IMR-90 (cell line): ENCODE data around the gene XRCC4. TPM values are rescaled to one million over a fixed set of nuclear protein-coding genes. Genes with fewer than 3 reads are reported as not detected.

Experiments
- ATAC-seq: fragments of 200-7000 bp; cut with Tn5 transposase; 2 replicates; pipeline ENCODE4 v1.9.1; 2020; ENCODE audit warnings: low read depth, mild to moderate bottlenecking, moderate library complexity
- BruUV-seq: library from RNA; stranded (reverse); fragments of 400-500 nt; replicated peaks from 2 replicates; lab custom pipeline; 2021; lab: Mats Ljungman, UMichigan
- CTCF ChIA-PET: fragments of 300-600 bp; formaldehyde crosslinking; extraction: SDS; loops from one replicate; lab custom pipeline; 2021; ENCODE audit warnings: antibody characterized with exemption; lab: Yijun Ruan, JAX
- POLR2A ChIA-PET: fragments of 300-600 bp; sonication (Branson Sonifier 250); formaldehyde crosslinking; loops from one replicate; lab custom pipeline; 2022; ENCODE audit warnings: antibody characterized with exemption; ENCODE audit not compliant: unreplicated experiment; lab: Charles Lee
- DNase-seq: peaks from one replicate; pipeline ENCODE4 v3.0.0; 2013
- H2AFZ ChIP-seq: replicated peaks from 2 replicates; pipeline ENCODE3; 2013; ENCODE audit warnings: low read length, mild to moderate bottlenecking; ENCODE audit not compliant: poor library complexity
- H2AK5ac ChIP-seq: 2 replicates; pipeline ENCODE4 v1.6.1; 2013; ENCODE audit warnings: low read depth, low read length, inconsistent platforms
- H2AK9ac ChIP-seq: replicated peaks from 2 replicates; pipeline ENCODE3; 2013; ENCODE audit warnings: mild to moderate bottlenecking, low read depth, low read length, moderate library complexity; ENCODE audit not compliant: poor library complexity
- H2BK120ac ChIP-seq: 2 replicates; pipeline ENCODE4 v1.6.1; 2013; ENCODE audit warnings: low read depth, low read length, inconsistent platforms
- H2BK15ac ChIP-seq: 3 replicates; pipeline ENCODE4 v1.6.1; 2013; ENCODE audit warnings: low read depth, low read length, inconsistent platforms
- H2BK20ac ChIP-seq: 2 replicates; pipeline ENCODE4 v1.6.1; 2013; ENCODE audit warnings: low read depth, mild to moderate bottlenecking, inconsistent platforms, low read length, moderate library complexity
- H2BK5ac ChIP-seq: 2 replicates; pipeline ENCODE4 v1.6.1; 2013; ENCODE audit warnings: mild to moderate bottlenecking, low read depth, low read length, inconsistent platforms; ENCODE audit not compliant: poor library complexity, severe bottlenecking
- H3K14ac ChIP-seq: replicated peaks from 2 replicates; pipeline ENCODE4 v1.6.1; 2013; ENCODE audit warnings: low read depth, low read length, inconsistent platforms
- H3K18ac ChIP-seq: 2 replicates; pipeline ENCODE4 v1.6.1; 2013; ENCODE audit warnings: low read depth, low read length, control low read depth
- H3K23ac ChIP-seq: 2 replicates; pipeline ENCODE4 v1.6.1; 2013; ENCODE audit warnings: low read depth, low read length, inconsistent platforms
- H3K27ac ChIP-seq: 2 replicates; pipeline ENCODE4 v1.5.1; 2013; ENCODE audit warnings: mild to moderate bottlenecking, control low read depth, low read length; ENCODE audit not compliant: insufficient read depth
- H3K27me3 ChIP-seq: 2 replicates; pipeline ENCODE4 v1.6.1; 2013; ENCODE audit warnings: low read length; ENCODE audit not compliant: control insufficient read depth, insufficient read depth
- H3K36me3 ChIP-seq: 2 replicates; pipeline ENCODE4 v1.6.1; 2013; ENCODE audit warnings: low read length, mixed read lengths; ENCODE audit not compliant: control insufficient read depth, insufficient read depth
- H3K4ac ChIP-seq: 2 replicates; pipeline ENCODE4 v1.6.1; 2013; ENCODE audit warnings: low read depth, low read length, inconsistent platforms
- H3K4me1 ChIP-seq: 2 replicates; pipeline ENCODE4 v1.6.1; 2013; ENCODE audit warnings: low read length, mixed read lengths; ENCODE audit not compliant: control insufficient read depth, insufficient read depth
- H3K4me2 ChIP-seq: 2 replicates; pipeline ENCODE4 v1.6.1; 2013; ENCODE audit warnings: low read depth, mild to moderate bottlenecking, control low read depth, low read length, moderate library complexity
- H3K4me3 ChIP-seq: 2 replicates; pipeline ENCODE4 v1.5.1; 2013; ENCODE audit warnings: low read depth, mild to moderate bottlenecking, control low read depth, low read length, moderate library complexity; ENCODE audit not compliant: insufficient read depth
- H3K56ac ChIP-seq: 2 replicates; pipeline ENCODE4 v1.6.1; 2013; ENCODE audit warnings: low read length, inconsistent platforms; ENCODE audit not compliant: insufficient read depth; ENCODE audit errors: extremely low read depth
- H3K79me1 ChIP-seq, 2 experiments: 2 replicates each; pipeline ENCODE4 v1.6.1; 2013; ENCODE audit warnings: low read length in 2 of 2, inconsistent platforms in 1 of 2, low read depth in 1 of 2
- H3K9ac ChIP-seq: 2 replicates; pipeline ENCODE4 v1.6.1; 2013; ENCODE audit warnings: low read depth, low read length, control low read depth
- H3K9me1 ChIP-seq: 2 replicates; pipeline ENCODE4 v1.6.1; 2013; ENCODE audit warnings: low read length, inconsistent platforms; ENCODE audit not compliant: insufficient read depth
- H3K9me3 ChIP-seq: 2 replicates; pipeline ENCODE4 v1.6.1; 2013; ENCODE audit warnings: low read length; ENCODE audit not compliant: control insufficient read depth, insufficient read depth
- H4K20me1 ChIP-seq: 2 replicates; pipeline ENCODE4 v1.6.1; 2013; ENCODE audit warnings: low read length, inconsistent platforms; ENCODE audit not compliant: insufficient read depth
- H4K5ac ChIP-seq: 2 replicates; pipeline ENCODE4 v1.6.1; 2013; ENCODE audit warnings: mild to moderate bottlenecking, low read depth, low read length, control low read depth
- H4K8ac ChIP-seq, 2 experiments: 2 replicates each; pipeline ENCODE4 v1.6.1; 2013; ENCODE audit warnings: low read depth in 2 of 2, low read length in 2 of 2, control low read depth in 1 of 2, inconsistent platforms in 1 of 2
- H4K91ac ChIP-seq: 2 replicates; pipeline ENCODE4 v1.6.1; 2013; ENCODE audit warnings: low read depth, low read length, inconsistent platforms; ENCODE audit not compliant: insufficient read depth
- CTCF ChIP-seq: conservative IDR thresholded peaks from 2 replicates; pipeline ENCODE4 v1.5.1; 2012; ENCODE audit warnings: mild to moderate bottlenecking, low read depth, low read length, improper control_type of control experiment
- MAFK ChIP-seq: IDR thresholded peaks from 2 replicates; pipeline ENCODE4 v1.6.1; 2012; ENCODE audit warnings: low read depth, low read length, improper control_type of control experiment
- MAZ ChIP-seq: IDR thresholded peaks from 2 replicates; pipeline ENCODE4 v1.6.1; 2012; ENCODE audit warnings: low read depth, mild to moderate bottlenecking, low read length, improper control_type of control experiment, moderate library complexity, borderline replicate concordance
- NFE2L2 ChIP-seq: fragments of 150-350 bp; IDR thresholded peaks from 2 replicates; pipeline ENCODE4 v1.6.1; 2016; ENCODE audit warnings: low read depth, mild to moderate bottlenecking, low read length
- RAD21 ChIP-seq: IDR thresholded peaks from 2 replicates; pipeline ENCODE4 v1.6.1; 2012; ENCODE audit warnings: low read length, improper control_type of control experiment
- RFX5 ChIP-seq: IDR thresholded peaks from 2 replicates; pipeline ENCODE4 v1.8.0; 2012; ENCODE audit warnings: low read depth, mild to moderate bottlenecking, low read length, moderate library complexity
- WGBS, 2 experiments: methylation state at CpG; one replicate each; pipeline versions ENCODE4 v1.1.5 to v1.1.7; 2013; ENCODE audit warnings: missing lambda C conversion rate in 2 of 2; ENCODE audit not compliant: insufficient read length in 1 of 2; ENCODE audit errors: extremely low coverage in 2 of 2; 5-methylcytosine and 5-hydroxymethylcytosine counted together
- dilution Hi-C: fragments of 300-500 bp; cut with HindIII; formaldehyde crosslinking; loops from one replicate; pipeline ENCODE4 v1.14.3; 2018; ENCODE audit warnings: low sequenced_read_pairs; ENCODE audit not compliant: unreplicated experiment
- in situ Hi-C: fragments of 300-500 bp; cut with MboI; formaldehyde crosslinking; loops from 3 replicates; pipeline ENCODE4 v1.14.3; 2019; ENCODE audit warnings: low sequenced_read_pairs, inconsistent platforms, mixed read lengths
- intact Hi-C: fragments of 100-400 bp; cut with micrococcal nuclease; formaldehyde crosslinking; loops from 2 replicates; pipeline ENCODE4 v1.10.0; 2022
- polyA plus RNA-seq, 3 experiments: library from polyadenylated mRNA; depleted of rRNA; stranded (reverse); fragments of >200 nt; gene quantifications; 2 replicates each; pipeline ENCODE4 v1.2.3, GENCODE V29; 2012; ENCODE audit warnings: low replicate concordance in 1 of 3
- total RNA-seq: library from RNA; depleted of rRNA; stranded (reverse); fragments of >200 nt; gene quantifications from 2 replicates; pipeline ENCODE4 v1.2.3, GENCODE V29; 2012
- TF ChIP-seq, protein P1 (sequence below): fragments of 150-350 bp; IDR thresholded peaks from 2 replicates; pipeline ENCODE4 v1.6.1; 2017; ENCODE audit warnings: mild to moderate bottlenecking, antibody characterized with exemption, low read length, low read depth

Gene XRCC4
- total and polyA plus RNA-seq, 2 of the 4 experiments (the other 2 are of a cell fraction), result 3.5 to 4.7 TPM

GRCh38 chr5:83277154-83277553 lies 199.8 kb downstream of the XRCC4 start:
- no peak overlapping the region for H3K4me2 ChIP-seq
- ATAC-seq (no peak), DNase-seq (no peak)
- H2AFZ ChIP-seq, result no peak overlapping the region
- H4K8ac ChIP-seq, result no peak overlapping the region
- BruUV-seq, result no TSS peak
- WGBS, 2 experiments, result no CpG with 5 or more reads among the region's 4 CpGs
- H3K4me1 ChIP-seq, result no peaks in the 10 kb centered on the region; the same call in 1 of the 2 replicates
- no peaks in the 10 kb centered on the region for H3K9me1 ChIP-seq
- H4K5ac ChIP-seq, result no peak overlapping the region
- no peaks in the 10 kb centered on the region for H3K9me3 ChIP-seq
- no peaks in the 10 kb centered on the region for H3K36me3 ChIP-seq
- H2BK5ac ChIP-seq, result no peak overlapping the region
- no peaks in the 10 kb centered on the region for H4K20me1 ChIP-seq
- no peak overlapping the region for H4K91ac ChIP-seq
- no peak overlapping the region for H3K4me3 ChIP-seq
- TF ChIP-seq CTCF, result no peak
- TF ChIP-seq NFE2L2, result no peak
- no peak for TF ChIP-seq RFX5
- TF ChIP-seq RAD21, result no peak
- TF ChIP-seq, protein P1, sequence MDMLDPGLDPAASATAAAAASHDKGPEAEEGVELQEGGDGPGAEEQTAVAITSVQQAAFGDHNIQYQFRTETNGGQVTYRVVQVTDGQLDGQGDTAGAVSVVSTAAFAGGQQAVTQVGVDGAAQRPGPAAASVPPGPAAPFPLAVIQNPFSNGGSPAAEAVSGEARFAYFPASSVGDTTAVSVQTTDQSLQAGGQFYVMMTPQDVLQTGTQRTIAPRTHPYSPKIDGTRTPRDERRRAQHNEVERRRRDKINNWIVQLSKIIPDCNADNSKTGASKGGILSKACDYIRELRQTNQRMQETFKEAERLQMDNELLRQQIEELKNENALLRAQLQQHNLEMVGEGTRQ, result no peak
- TF ChIP-seq MAZ, result no peak
- no peak for TF ChIP-seq MAFK
- H2AK9ac ChIP-seq, result no peak overlapping the region
- no peak overlapping the region for H2AK5ac ChIP-seq
- H3K27ac ChIP-seq, result no peak overlapping the region
- no peak overlapping the region for H3K23ac ChIP-seq
- H2BK15ac ChIP-seq, result no peak overlapping the region
- H3K56ac ChIP-seq, result no peak overlapping the region
- ChIA-PET CTCF (no interaction called here), POLR2A (interaction anchor here (0.5 kb wide), 1 partner anchor 1549 kb away, joined by 3 read pairs; no protein-coding TSS in a partner anchor)
- no peaks in the 10 kb centered on the region for H3K27me3 ChIP-seq
- no peak overlapping the region for H2BK20ac ChIP-seq
- no peak overlapping the region for H3K18ac ChIP-seq
- H3K4ac ChIP-seq, result no peak overlapping the region
- intact Hi-C loops, result loop anchor here (5.0 kb wide), 1 partner anchor 1075 kb away; no protein-coding TSS in a partner anchor
- H2BK120ac ChIP-seq, result no peak overlapping the region
- no peak overlapping the region for H3K9ac ChIP-seq
- no peak overlapping the region for H3K14ac ChIP-seq
- in situ Hi-C loops, result no loop called here
- dilution Hi-C loops, result no loop called here
- no peaks in the 10 kb centered on the region; a peak in 1 of 4 replicates for H3K79me1 ChIP-seq
